ENCODE data around the gene PRDM10.

- TF ChIP-seq CTCF (IDR thresholded peaks at IDR 0.05) (no peak), POLR2A (IDR thresholded peaks at IDR 0.05) (no peak)
These were observed 52.2 kb downstream of the PRDM10 start for GRCh38 chr11:129950101-129951091.
